ENCODE measurements around the gene CASP2.

CASP2 gene

GRCh38 chr7:143347950-143348349 lies 59.8 kb downstream of the CASP2 start:
- no peak for DNase-seq (ENCODE audit: extremely low read depth, insufficient read length)
- TF ChIP-seq CTCF (IDR thresholded peaks at IDR 0.05; ENCODE audit: insufficient read depth, low read length, poor library complexity, severe bottlenecking) = no peak
- Histone ChIP-seq H3K27me3 (replicated peaks; ENCODE audit: control insufficient read depth, insufficient read depth, low read length) (peaks cover 2% of the 10 kb centered on the region), H3K36me3 (ENCODE audit: control insufficient read depth, insufficient read depth, low read length) (no peaks in the 10 kb centered on the region), H3K4me3 (replicated peaks; ENCODE audit: low read depth, low read length) (no peak overlapping the region)

GRCh38 chr7:143351060-143351459 lies 62.9 kb downstream of the CASP2 start:
- Histone ChIP-seq H3K4me3 (replicated peaks; ENCODE audit: low read depth, low read length) (no peak overlapping the region), H3K27me3 (replicated peaks; ENCODE audit: control insufficient read depth, insufficient read depth, low read length) (peaks cover 2% of the 10 kb centered on the region)
- no peak for DNase-seq (ENCODE audit: extremely low read depth, insufficient read length)

GRCh38 chr7:143351574-143351973 lies 63.4 kb downstream of the CASP2 start:
- H3K36me3 ChIP-seq (ENCODE audit: control insufficient read depth, insufficient read depth, low read length) = no peaks in the 10 kb centered on the region
- no peak for DNase-seq (ENCODE audit: extremely low read depth, insufficient read length)
- H3K4me3 ChIP-seq (replicated peaks; ENCODE audit: low read depth, low read length) = no peak overlapping the region
- peaks cover 2% of the 10 kb centered on the region for H3K27me3 ChIP-seq (replicated peaks; ENCODE audit: control insufficient read depth, insufficient read depth, low read length)
- no peak for TF ChIP-seq CTCF (IDR thresholded peaks at IDR 0.05; ENCODE audit: insufficient read depth, low read length, poor library complexity, severe bottlenecking)

More at GRCh38 chr7:143351060-143351459, 62.9 kb downstream of the CASP2 start:
- no peak for TF ChIP-seq CTCF (IDR thresholded peaks at IDR 0.05; ENCODE audit: insufficient read depth, low read length, poor library complexity, severe bottlenecking)
- no peaks in the 10 kb centered on the region for H3K36me3 ChIP-seq (ENCODE audit: control insufficient read depth, insufficient read depth, low read length)

GRCh38 chr7:143352531-143353002 lies 64.4 kb downstream of the CASP2 start:
- DNase-seq (ENCODE audit: extremely low read depth, insufficient read length) = no peak
- H3K4me3 ChIP-seq (replicated peaks; ENCODE audit: low read depth, low read length) = no peak overlapping the region
- no peak for TF ChIP-seq CTCF (IDR thresholded peaks at IDR 0.05; ENCODE audit: insufficient read depth, low read length, poor library complexity, severe bottlenecking)
- no peaks in the 10 kb centered on the region for H3K36me3 ChIP-seq (ENCODE audit: control insufficient read depth, insufficient read depth, low read length)
- H3K27me3 ChIP-seq (replicated peaks; ENCODE audit: control insufficient read depth, insufficient read depth, low read length) = peaks cover 3% of the 10 kb centered on the region

- no peak overlapping the region for H3K4me3 ChIP-seq (replicated peaks; ENCODE audit: low read depth, low read length)
- H3K27me3 ChIP-seq (replicated peaks; ENCODE audit: control insufficient read depth, insufficient read depth, low read length) = peaks cover 3% of the 10 kb centered on the region
- DNase-seq (ENCODE audit: extremely low read depth, insufficient read length) = no peak
- no peak for TF ChIP-seq CTCF (IDR thresholded peaks at IDR 0.05; ENCODE audit: insufficient read depth, low read length, poor library complexity, severe bottlenecking)
- no peaks in the 10 kb centered on the region for H3K36me3 ChIP-seq (ENCODE audit: control insufficient read depth, insufficient read depth, low read length)
Observed at GRCh38 chr7:143354376-143354775, 66.2 kb downstream of the CASP2 start.

GRCh38 chr7:143354965-143355364 lies 66.8 kb downstream of the CASP2 start:
- peaks cover 3% of the 10 kb centered on the region; the same call in 1 of the 2 replicates for H3K27me3 ChIP-seq (replicated peaks; ENCODE audit: control insufficient read depth, insufficient read depth, low read length)
- DNase-seq (ENCODE audit: extremely low read depth, insufficient read length) = no peak
- no peak overlapping the region for H3K4me3 ChIP-seq (replicated peaks; ENCODE audit: low read depth, low read length)
- TF ChIP-seq CTCF (IDR thresholded peaks at IDR 0.05; ENCODE audit: insufficient read depth, low read length, poor library complexity, severe bottlenecking) = no peak
- H3K36me3 ChIP-seq (ENCODE audit: control insufficient read depth, insufficient read depth, low read length) = no peaks in the 10 kb centered on the region

All from GM06990 (cell line).